HEK293 (cell line): ENCODE measurements around the gene VDR.

Experiments used
- CTCF ChIA-PET: fragments of 350-600 bp; formaldehyde crosslinking; extraction: SDS; loops from one replicate; lab custom pipeline; 2021; ENCODE audit warnings: antibody characterized with exemption; lab: Yijun Ruan, JAX
- POLR2A ChIA-PET: fragments of 300-600 bp; formaldehyde crosslinking; extraction: SDS; loops from one replicate; lab custom pipeline; 2020; ENCODE audit warnings: antibody characterized with exemption, inconsistent platforms; lab: Yijun Ruan, JAX
- H3K27ac ChIP-seq: fragments of 200-500 bp; sonication (Bioruptor generic); 2 replicates; pipeline ENCODE4 v1.5.1; 2014; ENCODE audit warnings: low read depth, low read length, control low read depth, inconsistent platforms; ENCODE audit errors: extremely low read depth
- H3K36me3 ChIP-seq, 2 experiments: fragments of 200-500 bp in 1 of 2; sonication (Bioruptor generic) in 1 of 2; 1 replicate in 1 of 2; 2 replicates in 1 of 2; pipeline ENCODE4 v1.5.1; 2014 to 2017; ENCODE audit warnings: inconsistent platforms in 2 of 2, low read length in 2 of 2; ENCODE audit not compliant: control insufficient read depth in 2 of 2, insufficient read depth in 1 of 2
- H3K4me1 ChIP-seq: fragments of 200-500 bp; sonication (Bioruptor generic); 2 replicates; pipeline ENCODE4 v1.5.1; 2014; ENCODE audit warnings: mild to moderate bottlenecking, low read length, inconsistent platforms; ENCODE audit not compliant: control insufficient read depth, insufficient read depth
- H3K4me3 ChIP-seq: 2 replicates; pipeline ENCODE4 v1.5.1; 2011; ENCODE audit warnings: low read depth, mild to moderate bottlenecking, control low read depth, low read length, moderate library complexity
- H3K9me3 ChIP-seq: fragments of 200-500 bp; sonication (Bioruptor generic); 2 replicates; pipeline ENCODE4 v1.5.1; 2014; ENCODE audit warnings: low read depth, low read length, inconsistent platforms; ENCODE audit not compliant: control insufficient read depth, insufficient read depth
- KLF9 ChIP-seq: fragments of 450-650 bp; formaldehyde crosslinking; IDR thresholded peaks from 2 replicates; pipeline ENCODE4 v1.5.1; 2016; ENCODE audit warnings: missing biosample characterization, missing genetic modification characterization, low read depth
- SALL2 ChIP-seq: fragments of 450-650 bp; formaldehyde crosslinking; IDR thresholded peaks from 2 replicates; pipeline ENCODE4 v1.5.0; 2017; ENCODE audit warnings: missing biosample characterization, mild to moderate bottlenecking, missing genetic modification characterization, borderline replicate concordance
- TSHZ1 ChIP-seq: fragments of 450-650 bp; formaldehyde crosslinking; IDR thresholded peaks from 2 replicates; pipeline ENCODE4 v1.5.1; 2016; ENCODE audit warnings: missing biosample characterization, missing genetic modification characterization, borderline replicate concordance
- ZNF248 ChIP-seq: fragments of 450-650 bp; formaldehyde crosslinking; IDR thresholded peaks from 2 replicates; pipeline ENCODE4 v1.5.1; 2017; ENCODE audit warnings: missing biosample characterization, missing genetic modification characterization
- ZNF26 ChIP-seq: fragments of 450-650 bp; formaldehyde crosslinking; IDR thresholded peaks from 2 replicates; pipeline ENCODE4 v1.5.1; 2016; ENCODE audit warnings: missing biosample characterization, missing genetic modification characterization
- ZNF391 ChIP-seq: fragments of 450-650 bp; formaldehyde crosslinking; IDR thresholded peaks from 2 replicates; pipeline ENCODE4 v1.5.1; 2016; ENCODE audit warnings: low read depth, missing biosample characterization, missing genetic modification characterization, borderline replicate concordance
- ZNF398 ChIP-seq: fragments of 450-650 bp; formaldehyde crosslinking; IDR thresholded peaks from 2 replicates; pipeline ENCODE4 v1.5.1; 2017; ENCODE audit warnings: missing biosample characterization, missing genetic modification characterization
- ZNF555 ChIP-seq: fragments of 450-650 bp; formaldehyde crosslinking; conservative IDR thresholded peaks from 2 replicates; pipeline ENCODE4 v1.5.1; 2017; ENCODE audit warnings: missing biosample characterization, mild to moderate bottlenecking, missing genetic modification characterization, inconsistent platforms
- ZNF791 ChIP-seq: fragments of 450-650 bp; formaldehyde crosslinking; IDR thresholded peaks from 2 replicates; pipeline ENCODE4 v1.5.1; 2016; ENCODE audit warnings: missing biosample characterization, missing genetic modification characterization
- ZNF792 ChIP-seq: fragments of 450-650 bp; formaldehyde crosslinking; IDR thresholded peaks from 2 replicates; pipeline ENCODE4 v1.5.1; 2016; ENCODE audit warnings: missing biosample characterization, missing genetic modification characterization
- ZSCAN23 ChIP-seq: fragments of 450-650 bp; formaldehyde crosslinking; IDR thresholded peaks from 2 replicates; pipeline ENCODE4 v1.5.1; 2016; ENCODE audit warnings: missing biosample characterization, missing genetic modification characterization
- TF ChIP-seq, protein P1 (sequence below): fragments of 450-650 bp; formaldehyde crosslinking; IDR thresholded peaks from 2 replicates; pipeline ENCODE4 v1.5.1; 2016; ENCODE audit warnings: missing biosample characterization, missing genetic modification characterization, borderline replicate concordance
- TF ChIP-seq, protein P2 (sequence below): fragments of 450-650 bp; formaldehyde crosslinking; IDR thresholded peaks from 2 replicates; pipeline ENCODE4 v1.5.0; 2017; ENCODE audit warnings: missing biosample characterization, missing genetic modification characterization, borderline replicate concordance
- TF ChIP-seq, protein P3 (sequence below): fragments of 450-650 bp; formaldehyde crosslinking; IDR thresholded peaks from 2 replicates; pipeline ENCODE4; 2016; ENCODE audit warnings: missing biosample characterization, missing genetic modification characterization
- TF ChIP-seq, protein P4 (sequence below): fragments of 450-650 bp; formaldehyde crosslinking; IDR thresholded peaks from 2 replicates; pipeline ENCODE4 v1.5.1; 2016; ENCODE audit warnings: missing biosample characterization, missing genetic modification characterization
- TF ChIP-seq, protein P5 (sequence below): fragments of 450-650 bp; formaldehyde crosslinking; IDR thresholded peaks from 2 replicates; pipeline ENCODE4 v1.5.1; 2016; ENCODE audit warnings: missing biosample characterization, missing genetic modification characterization

Gene VDR

DNA sequence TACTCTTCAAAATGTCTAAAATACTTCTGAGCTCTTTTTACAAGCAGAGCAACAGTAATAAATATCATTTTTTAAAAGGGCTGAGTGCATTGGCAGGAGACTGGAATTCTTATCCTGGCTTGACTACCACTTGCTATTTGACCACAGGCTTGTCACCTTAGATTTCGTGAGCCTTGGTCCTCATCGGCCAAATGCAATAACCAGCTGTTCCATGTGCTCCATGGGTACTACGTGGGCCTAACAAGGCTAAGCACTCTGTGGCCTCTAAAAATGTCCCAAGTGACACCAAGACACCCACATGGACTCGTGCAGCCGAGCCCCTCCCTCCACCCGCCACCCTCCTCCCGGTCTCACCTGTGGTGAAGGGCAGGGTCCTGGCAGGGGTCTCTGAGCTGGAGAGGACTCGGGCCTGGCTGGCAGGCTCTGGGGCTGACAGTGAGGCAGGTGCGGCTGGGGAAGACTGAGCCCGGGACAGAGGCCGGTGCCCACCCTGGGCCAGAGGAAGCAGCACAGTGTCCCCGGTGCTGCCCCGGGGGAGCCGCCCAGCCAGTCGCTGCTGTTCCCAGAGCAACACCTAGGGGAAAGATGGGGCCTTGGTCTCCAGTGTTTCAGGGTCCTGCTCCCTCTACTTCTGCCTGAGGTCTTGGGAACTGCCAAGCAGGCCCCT is 111.6 kb downstream of the VDR start:
- TF ChIP-seq, protein P1, sequence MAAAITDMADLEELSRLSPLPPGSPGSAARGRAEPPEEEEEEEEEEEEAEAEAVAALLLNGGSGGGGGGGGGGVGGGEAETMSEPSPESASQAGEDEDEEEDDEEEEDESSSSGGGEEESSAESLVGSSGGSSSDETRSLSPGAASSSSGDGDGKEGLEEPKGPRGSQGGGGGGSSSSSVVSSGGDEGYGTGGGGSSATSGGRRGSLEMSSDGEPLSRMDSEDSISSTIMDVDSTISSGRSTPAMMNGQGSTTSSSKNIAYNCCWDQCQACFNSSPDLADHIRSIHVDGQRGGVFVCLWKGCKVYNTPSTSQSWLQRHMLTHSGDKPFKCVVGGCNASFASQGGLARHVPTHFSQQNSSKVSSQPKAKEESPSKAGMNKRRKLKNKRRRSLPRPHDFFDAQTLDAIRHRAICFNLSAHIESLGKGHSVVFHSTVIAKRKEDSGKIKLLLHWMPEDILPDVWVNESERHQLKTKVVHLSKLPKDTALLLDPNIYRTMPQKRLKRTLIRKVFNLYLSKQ (tag by site-specific recombination) = no peak
- no peak for TF ChIP-seq KLF9 (tag by site-specific recombination)
- TF ChIP-seq ZNF26 (tag by site-specific recombination) = no peak
- TF ChIP-seq ZNF791 (tag by site-specific recombination) = no peak
- TF ChIP-seq ZSCAN23 = no peak
- no peak for TF ChIP-seq ZNF248 (tag by site-specific recombination)
- no peak for TF ChIP-seq ZNF555 (tag by site-specific recombination)
- no peak for TF ChIP-seq ZNF792 (tag by site-specific recombination)
- no peak for TF ChIP-seq ZNF398 (tag by site-specific recombination)
- TF ChIP-seq, protein P2, sequence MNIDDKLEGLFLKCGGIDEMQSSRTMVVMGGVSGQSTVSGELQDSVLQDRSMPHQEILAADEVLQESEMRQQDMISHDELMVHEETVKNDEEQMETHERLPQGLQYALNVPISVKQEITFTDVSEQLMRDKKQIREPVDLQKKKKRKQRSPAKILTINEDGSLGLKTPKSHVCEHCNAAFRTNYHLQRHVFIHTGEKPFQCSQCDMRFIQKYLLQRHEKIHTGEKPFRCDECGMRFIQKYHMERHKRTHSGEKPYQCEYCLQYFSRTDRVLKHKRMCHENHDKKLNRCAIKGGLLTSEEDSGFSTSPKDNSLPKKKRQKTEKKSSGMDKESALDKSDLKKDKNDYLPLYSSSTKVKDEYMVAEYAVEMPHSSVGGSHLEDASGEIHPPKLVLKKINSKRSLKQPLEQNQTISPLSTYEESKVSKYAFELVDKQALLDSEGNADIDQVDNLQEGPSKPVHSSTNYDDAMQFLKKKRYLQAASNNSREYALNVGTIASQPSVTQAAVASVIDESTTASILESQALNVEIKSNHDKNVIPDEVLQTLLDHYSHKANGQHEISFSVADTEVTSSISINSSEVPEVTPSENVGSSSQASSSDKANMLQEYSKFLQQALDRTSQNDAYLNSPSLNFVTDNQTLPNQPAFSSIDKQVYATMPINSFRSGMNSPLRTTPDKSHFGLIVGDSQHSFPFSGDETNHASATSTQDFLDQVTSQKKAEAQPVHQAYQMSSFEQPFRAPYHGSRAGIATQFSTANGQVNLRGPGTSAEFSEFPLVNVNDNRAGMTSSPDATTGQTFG = no peak
- TF ChIP-seq ZNF391 (tag by site-specific recombination) = no peak
- no peak for TF ChIP-seq TSHZ1 (tag by site-specific recombination)
- TF ChIP-seq, protein P3, sequence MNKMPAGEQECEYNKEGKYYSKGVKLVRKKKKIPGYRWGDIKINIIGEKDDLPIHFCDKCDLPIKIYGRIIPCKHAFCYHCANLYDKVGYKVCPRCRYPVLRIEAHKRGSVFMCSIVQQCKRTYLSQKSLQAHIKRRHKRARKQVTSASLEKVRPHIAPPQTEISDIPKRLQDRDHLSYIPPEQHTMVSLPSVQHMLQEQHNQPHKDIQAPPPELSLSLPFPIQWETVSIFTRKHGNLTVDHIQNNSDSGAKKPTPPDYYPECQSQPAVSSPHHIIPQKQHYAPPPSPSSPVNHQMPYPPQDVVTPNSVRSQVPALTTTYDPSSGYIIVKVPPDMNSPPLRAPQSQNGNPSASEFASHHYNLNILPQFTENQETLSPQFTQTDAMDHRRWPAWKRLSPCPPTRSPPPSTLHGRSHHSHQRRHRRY (tag by site-specific recombination) = no peak
- TF ChIP-seq, protein P4, sequence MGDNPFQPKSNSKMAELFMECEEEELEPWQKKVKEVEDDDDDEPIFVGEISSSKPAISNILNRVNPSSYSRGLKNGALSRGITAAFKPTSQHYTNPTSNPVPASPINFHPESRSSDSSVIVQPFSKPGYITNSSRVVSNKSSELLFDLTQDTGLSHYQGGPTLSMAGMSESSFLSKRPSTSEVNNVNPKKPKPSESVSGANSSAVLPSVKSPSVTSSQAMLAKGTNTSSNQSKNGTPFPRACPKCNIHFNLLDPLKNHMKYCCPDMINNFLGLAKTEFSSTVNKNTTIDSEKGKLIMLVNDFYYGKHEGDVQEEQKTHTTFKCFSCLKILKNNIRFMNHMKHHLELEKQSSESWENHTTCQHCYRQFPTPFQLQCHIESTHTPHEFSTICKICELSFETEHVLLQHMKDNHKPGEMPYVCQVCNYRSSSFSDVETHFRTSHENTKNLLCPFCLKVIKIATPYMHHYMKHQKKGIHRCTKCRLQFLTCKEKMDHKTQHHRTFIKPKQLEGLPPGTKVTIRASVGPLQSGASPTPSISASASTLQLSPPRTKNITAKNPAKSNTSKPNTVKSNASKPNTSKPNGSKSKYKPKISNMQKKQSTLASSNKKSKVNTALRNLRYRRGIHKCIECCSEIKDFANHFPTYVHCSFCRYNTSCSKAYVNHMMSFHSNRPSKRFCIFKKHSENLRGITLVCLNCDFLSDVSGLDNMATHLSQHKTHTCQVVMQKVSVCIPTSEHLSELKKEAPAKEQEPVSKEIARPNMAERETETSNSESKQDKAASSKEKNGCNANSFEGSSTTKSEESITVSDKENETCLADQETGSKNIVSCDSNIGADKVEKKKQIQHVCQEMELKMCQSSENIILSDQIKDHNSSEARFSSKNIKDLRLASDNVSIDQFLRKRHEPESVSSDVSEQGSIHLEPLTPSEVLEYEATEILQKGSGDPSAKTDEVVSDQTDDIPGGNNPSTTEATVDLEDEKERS (tag by site-specific recombination) = no peak
- TF ChIP-seq, protein P5, sequence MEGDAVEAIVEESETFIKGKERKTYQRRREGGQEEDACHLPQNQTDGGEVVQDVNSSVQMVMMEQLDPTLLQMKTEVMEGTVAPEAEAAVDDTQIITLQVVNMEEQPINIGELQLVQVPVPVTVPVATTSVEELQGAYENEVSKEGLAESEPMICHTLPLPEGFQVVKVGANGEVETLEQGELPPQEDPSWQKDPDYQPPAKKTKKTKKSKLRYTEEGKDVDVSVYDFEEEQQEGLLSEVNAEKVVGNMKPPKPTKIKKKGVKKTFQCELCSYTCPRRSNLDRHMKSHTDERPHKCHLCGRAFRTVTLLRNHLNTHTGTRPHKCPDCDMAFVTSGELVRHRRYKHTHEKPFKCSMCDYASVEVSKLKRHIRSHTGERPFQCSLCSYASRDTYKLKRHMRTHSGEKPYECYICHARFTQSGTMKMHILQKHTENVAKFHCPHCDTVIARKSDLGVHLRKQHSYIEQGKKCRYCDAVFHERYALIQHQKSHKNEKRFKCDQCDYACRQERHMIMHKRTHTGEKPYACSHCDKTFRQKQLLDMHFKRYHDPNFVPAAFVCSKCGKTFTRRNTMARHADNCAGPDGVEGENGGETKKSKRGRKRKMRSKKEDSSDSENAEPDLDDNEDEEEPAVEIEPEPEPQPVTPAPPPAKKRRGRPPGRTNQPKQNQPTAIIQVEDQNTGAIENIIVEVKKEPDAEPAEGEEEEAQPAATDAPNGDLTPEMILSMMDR (tag by site-specific recombination) = no peak
- TF ChIP-seq SALL2 = no peak
- TF ChIP-seq, all 188 proteins: peak for 0
- Histone ChIP-seq H3K36me3 (peaks cover 0 to 83% of the 10 kb centered on the region in 2 experiments; a peak in 2 of 3 replicates), H3K4me1 (no peaks in the 10 kb centered on the region), H3K27ac (no peak overlapping the region), H3K4me3 (no peak overlapping the region), H3K9me3 (no peaks in the 10 kb centered on the region)
- POLR2A ChIA-PET = interaction anchor here (1.5 kb wide), 1 partner anchor 12 kb away, joined by 3 read pairs; no protein-coding TSS in a partner anchor
- CTCF ChIA-PET = interaction anchor here (0.5 to 10.6 kb wide), 8 partner anchors 13 to 825 kb away, joined by 3 to 112 read pairs (median 4); no protein-coding TSS in a partner anchor
